Measurements from ENCODE around the gene CELF6. TPM values are rescaled to one million over a fixed set of nuclear protein-coding genes. Genes with fewer than 3 reads are reported as not detected.

Gene CELF6
- polyA plus RNA-seq, 1 donor from 2014 or later = 68.6 TPM

DNA sequence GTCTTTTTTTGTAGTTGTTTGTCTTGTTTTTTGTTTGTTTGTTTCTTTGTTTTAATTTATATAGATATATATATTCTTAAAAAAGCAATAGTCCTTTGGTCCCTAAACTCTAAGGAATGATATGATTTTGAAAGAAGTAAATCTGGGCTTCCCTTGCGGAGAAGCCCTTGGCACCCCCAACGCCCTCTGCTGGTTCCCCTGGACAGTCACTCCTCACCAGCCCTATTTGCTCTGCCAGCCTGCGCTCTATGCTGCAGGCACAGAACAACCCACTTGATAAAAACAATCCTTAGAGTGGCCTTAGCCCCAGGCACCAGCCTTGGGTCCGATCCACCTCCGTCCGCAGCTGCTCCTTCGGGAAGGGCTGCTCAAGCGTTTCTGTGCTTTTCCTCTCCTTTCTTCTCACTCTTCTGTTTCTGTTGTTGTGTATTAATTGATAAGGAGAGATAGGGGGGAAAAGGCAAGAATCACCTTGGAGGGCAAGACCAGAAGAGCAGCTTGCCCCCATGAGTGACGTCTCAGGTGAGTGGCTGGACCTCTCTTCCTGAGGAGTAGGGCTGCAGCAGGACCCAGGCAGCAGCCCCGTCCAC is 33.9 kb downstream of the CELF6 start:
- TF ChIP-seq TAF1 (IDR thresholded peaks at IDR 0.05; ENCODE audit: low read depth) = no peak
- TF ChIP-seq, protein P1, sequence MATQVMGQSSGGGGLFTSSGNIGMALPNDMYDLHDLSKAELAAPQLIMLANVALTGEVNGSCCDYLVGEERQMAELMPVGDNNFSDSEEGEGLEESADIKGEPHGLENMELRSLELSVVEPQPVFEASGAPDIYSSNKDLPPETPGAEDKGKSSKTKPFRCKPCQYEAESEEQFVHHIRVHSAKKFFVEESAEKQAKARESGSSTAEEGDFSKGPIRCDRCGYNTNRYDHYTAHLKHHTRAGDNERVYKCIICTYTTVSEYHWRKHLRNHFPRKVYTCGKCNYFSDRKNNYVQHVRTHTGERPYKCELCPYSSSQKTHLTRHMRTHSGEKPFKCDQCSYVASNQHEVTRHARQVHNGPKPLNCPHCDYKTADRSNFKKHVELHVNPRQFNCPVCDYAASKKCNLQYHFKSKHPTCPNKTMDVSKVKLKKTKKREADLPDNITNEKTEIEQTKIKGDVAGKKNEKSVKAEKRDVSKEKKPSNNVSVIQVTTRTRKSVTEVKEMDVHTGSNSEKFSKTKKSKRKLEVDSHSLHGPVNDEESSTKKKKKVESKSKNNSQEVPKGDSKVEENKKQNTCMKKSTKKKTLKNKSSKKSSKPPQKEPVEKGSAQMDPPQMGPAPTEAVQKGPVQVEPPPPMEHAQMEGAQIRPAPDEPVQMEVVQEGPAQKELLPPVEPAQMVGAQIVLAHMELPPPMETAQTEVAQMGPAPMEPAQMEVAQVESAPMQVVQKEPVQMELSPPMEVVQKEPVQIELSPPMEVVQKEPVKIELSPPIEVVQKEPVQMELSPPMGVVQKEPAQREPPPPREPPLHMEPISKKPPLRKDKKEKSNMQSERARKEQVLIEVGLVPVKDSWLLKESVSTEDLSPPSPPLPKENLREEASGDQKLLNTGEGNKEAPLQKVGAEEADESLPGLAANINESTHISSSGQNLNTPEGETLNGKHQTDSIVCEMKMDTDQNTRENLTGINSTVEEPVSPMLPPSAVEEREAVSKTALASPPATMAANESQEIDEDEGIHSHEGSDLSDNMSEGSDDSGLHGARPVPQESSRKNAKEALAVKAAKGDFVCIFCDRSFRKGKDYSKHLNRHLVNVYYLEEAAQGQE (IDR thresholded peaks at IDR 0.05; ENCODE audit: borderline replicate concordance) = no peak
- TF ChIP-seq SMC3 (conservative IDR thresholded peaks at IDR 0.05; ENCODE audit: poor library complexity) = no peak
- no peak for TF ChIP-seq EZH2 (IDR thresholded peaks at IDR 0.05; ENCODE audit: borderline replicate concordance, insufficient read depth, low read length, poor library complexity, severe bottlenecking)
- no peak for TF ChIP-seq POLR2AphosphoS5 (IDR thresholded peaks at IDR 0.05)
- TF ChIP-seq EP300 (conservative IDR thresholded peaks at IDR 0.05; ENCODE audit: poor library complexity, severe bottlenecking) = no peak
- TF ChIP-seq, protein P2, sequence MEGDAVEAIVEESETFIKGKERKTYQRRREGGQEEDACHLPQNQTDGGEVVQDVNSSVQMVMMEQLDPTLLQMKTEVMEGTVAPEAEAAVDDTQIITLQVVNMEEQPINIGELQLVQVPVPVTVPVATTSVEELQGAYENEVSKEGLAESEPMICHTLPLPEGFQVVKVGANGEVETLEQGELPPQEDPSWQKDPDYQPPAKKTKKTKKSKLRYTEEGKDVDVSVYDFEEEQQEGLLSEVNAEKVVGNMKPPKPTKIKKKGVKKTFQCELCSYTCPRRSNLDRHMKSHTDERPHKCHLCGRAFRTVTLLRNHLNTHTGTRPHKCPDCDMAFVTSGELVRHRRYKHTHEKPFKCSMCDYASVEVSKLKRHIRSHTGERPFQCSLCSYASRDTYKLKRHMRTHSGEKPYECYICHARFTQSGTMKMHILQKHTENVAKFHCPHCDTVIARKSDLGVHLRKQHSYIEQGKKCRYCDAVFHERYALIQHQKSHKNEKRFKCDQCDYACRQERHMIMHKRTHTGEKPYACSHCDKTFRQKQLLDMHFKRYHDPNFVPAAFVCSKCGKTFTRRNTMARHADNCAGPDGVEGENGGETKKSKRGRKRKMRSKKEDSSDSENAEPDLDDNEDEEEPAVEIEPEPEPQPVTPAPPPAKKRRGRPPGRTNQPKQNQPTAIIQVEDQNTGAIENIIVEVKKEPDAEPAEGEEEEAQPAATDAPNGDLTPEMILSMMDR (IDR thresholded peaks at IDR 0.05; ENCODE audit: poor library complexity, severe bottlenecking) = no peak
- Histone ChIP-seq H4K20me1 (ENCODE audit: insufficient read depth) (no peaks in the 10 kb centered on the region), H3K4me2 (ENCODE audit: low read length) (no peak overlapping the region), H3K79me2 (replicated peaks; ENCODE audit: insufficient read depth, low read length) (no peaks in the 10 kb centered on the region), H3K27ac (ENCODE audit: low read length) (no peak overlapping the region), H3K9me3 (ENCODE audit: low read length) (no peaks in the 10 kb centered on the region), H2AFZ (ENCODE audit: low read depth, low read length) (no peak overlapping the region), H3K9me2 (ENCODE audit: insufficient read depth, low read length) (no peaks in the 10 kb centered on the region), H3K9ac (ENCODE audit: low read length) (no peak overlapping the region), H3K36me3 (ENCODE audit: insufficient read depth, low read length) (no peaks in the 10 kb centered on the region), H3F3A (ENCODE audit: insufficient read depth, low read length, poor library complexity, severe bottlenecking) (no peaks in the 10 kb centered on the region), H3K27me3 (ENCODE audit: insufficient read depth, low read depth, low read length) (no peaks in the 10 kb centered on the region), H3K4me3 (ENCODE audit: low read length) (no peak overlapping the region)

DNA sequence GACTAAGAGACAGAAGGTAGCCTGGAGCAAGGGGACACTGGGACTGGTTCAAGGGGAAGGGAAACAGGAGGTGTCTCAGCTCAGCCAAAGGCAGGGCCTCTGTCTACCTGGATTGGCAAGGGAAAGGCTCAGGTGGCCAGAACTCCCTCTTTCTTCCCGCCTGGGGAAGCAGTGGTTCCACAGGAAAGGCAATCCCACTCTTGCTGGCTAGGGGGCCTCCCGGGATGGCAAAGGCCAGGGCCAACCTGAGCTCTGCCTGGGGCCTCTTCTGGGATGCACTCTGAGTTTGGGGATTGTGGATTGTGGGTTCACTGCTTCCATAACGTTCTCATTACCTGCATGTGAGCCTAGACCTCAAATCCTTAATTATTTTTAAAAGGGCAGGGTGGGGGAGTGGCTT is 34.6 kb downstream of the CELF6 start:
- Histone ChIP-seq H3K27me3 (ENCODE audit: insufficient read depth, low read depth, low read length) (no peaks in the 10 kb centered on the region), H4K20me1 (ENCODE audit: insufficient read depth) (no peaks in the 10 kb centered on the region), H3K9me3 (ENCODE audit: low read length) (no peaks in the 10 kb centered on the region), H3K4me2 (ENCODE audit: low read length) (no peak overlapping the region), H3K27ac (ENCODE audit: low read length) (no peak overlapping the region), H3K4me3 (ENCODE audit: low read length) (no peak overlapping the region), H3K79me2 (replicated peaks; ENCODE audit: insufficient read depth, low read length) (no peaks in the 10 kb centered on the region), H3K36me3 (ENCODE audit: insufficient read depth, low read length) (no peaks in the 10 kb centered on the region), H2AFZ (ENCODE audit: low read depth, low read length) (no peak overlapping the region), H3F3A (ENCODE audit: insufficient read depth, low read length, poor library complexity, severe bottlenecking) (no peaks in the 10 kb centered on the region), H3K9me2 (ENCODE audit: insufficient read depth, low read length) (no peaks in the 10 kb centered on the region), H3K9ac (ENCODE audit: low read length) (no peak overlapping the region)
- TF ChIP-seq EP300 (conservative IDR thresholded peaks at IDR 0.05; ENCODE audit: poor library complexity, severe bottlenecking) = no peak
- TF ChIP-seq, protein P2 (IDR thresholded peaks at IDR 0.05; ENCODE audit: poor library complexity, severe bottlenecking) = no peak
